Measurements from ENCODE around the gene OGFRL1. TPM values are rescaled to one million over a fixed set of nuclear protein-coding genes. Genes with fewer than 3 reads are reported as not detected.

OGFRL1 gene
- total RNA-seq, 4 donors from 2014 or later: 35.5 to 73.3 (median 65.7) TPM

DNA sequence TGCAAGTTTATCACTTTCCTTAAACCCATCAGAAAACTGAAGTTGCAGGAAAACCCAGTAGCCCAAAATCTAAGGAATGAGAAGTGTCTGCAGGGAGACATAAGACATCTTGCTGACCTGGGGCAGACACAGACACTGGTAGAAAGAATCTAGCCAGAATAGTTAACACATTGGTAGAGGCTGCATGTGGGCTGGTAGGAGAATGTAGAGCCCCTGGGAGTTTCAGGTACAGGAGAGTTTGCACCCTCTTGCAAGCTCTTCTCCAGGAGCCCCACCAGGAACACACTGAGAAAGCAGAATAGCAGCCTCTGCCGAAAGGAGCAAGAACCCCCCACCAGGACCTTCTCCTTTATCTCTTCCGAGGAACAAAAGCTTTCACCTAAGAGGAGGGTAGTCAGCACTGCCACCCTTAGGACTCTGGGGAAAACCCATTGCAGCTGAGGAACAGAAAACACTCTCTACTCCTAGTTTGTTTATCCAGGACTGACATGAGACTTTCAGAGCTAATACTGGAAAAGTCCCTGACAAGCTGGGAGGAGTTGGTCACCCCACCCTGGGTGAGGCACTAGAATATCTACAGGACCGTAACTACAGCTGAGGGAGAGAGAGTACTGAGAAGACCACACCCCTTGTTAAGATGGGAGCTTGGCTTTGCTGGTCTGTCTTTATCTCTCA, 10.5 kb upstream of the OGFRL1 start:
- H3K36me3 ChIP-seq: no peaks in the 10 kb centered on the region

DNA sequence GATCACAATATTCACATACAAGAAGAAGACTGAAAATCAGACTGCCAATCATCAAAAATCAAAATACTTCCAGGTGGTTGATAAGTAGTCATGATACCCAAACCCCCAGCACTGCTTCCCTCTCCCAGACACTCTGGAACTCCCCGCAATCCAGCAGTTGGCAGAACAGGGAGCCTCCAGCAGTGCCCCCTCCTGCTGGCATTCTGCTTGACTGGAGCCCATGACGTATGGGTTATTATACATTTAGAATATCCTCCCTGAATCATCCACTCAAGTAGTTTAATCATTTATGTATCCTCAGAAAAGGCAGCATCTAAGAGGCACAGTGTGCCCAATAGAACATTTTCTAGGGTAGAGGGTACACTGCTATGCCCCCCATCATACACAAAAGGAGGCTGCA, 9.3 kb upstream of the OGFRL1 start:
- DNase-seq (ENCODE audit: low spot score in 2 of 2): no peak
- no peaks in the 10 kb centered on the region for H3K9me3 ChIP-seq
- TF ChIP-seq EP300 (IDR thresholded peaks at IDR 0.05) (no peak), POLR2A (IDR thresholded peaks at IDR 0.05) (no peak), POLR2AphosphoS5 (IDR thresholded peaks at IDR 0.05) (no peak)
- TF ChIP-seq, protein P1, sequence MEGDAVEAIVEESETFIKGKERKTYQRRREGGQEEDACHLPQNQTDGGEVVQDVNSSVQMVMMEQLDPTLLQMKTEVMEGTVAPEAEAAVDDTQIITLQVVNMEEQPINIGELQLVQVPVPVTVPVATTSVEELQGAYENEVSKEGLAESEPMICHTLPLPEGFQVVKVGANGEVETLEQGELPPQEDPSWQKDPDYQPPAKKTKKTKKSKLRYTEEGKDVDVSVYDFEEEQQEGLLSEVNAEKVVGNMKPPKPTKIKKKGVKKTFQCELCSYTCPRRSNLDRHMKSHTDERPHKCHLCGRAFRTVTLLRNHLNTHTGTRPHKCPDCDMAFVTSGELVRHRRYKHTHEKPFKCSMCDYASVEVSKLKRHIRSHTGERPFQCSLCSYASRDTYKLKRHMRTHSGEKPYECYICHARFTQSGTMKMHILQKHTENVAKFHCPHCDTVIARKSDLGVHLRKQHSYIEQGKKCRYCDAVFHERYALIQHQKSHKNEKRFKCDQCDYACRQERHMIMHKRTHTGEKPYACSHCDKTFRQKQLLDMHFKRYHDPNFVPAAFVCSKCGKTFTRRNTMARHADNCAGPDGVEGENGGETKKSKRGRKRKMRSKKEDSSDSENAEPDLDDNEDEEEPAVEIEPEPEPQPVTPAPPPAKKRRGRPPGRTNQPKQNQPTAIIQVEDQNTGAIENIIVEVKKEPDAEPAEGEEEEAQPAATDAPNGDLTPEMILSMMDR (IDR thresholded peaks at IDR 0.05): no peak
- WGBS: 90% methylated on average over 2 of the region's 2 CpGs
- peaks cover 11% of the 10 kb centered on the region for H3K4me1 ChIP-seq
- no peak overlapping the region for H3K4me3 ChIP-seq
- no peaks in the 10 kb centered on the region for H3K36me3 ChIP-seq
- no peak overlapping the region for H3K27ac ChIP-seq
- H3K27me3 ChIP-seq: no peaks in the 10 kb centered on the region

More for the DNA sequence above, 10.5 kb upstream of the OGFRL1 start:
- H3K9me3 ChIP-seq: no peaks in the 10 kb centered on the region
- WGBS: 55% methylated on average over 3 of the region's 3 CpGs
- H3K4me3 ChIP-seq: no peak overlapping the region
- no peak for DNase-seq (ENCODE audit: low spot score in 2 of 2)
- no peaks in the 10 kb centered on the region for H3K27me3 ChIP-seq
- TF ChIP-seq, protein P1 (IDR thresholded peaks at IDR 0.05): no peak
- TF ChIP-seq EP300 (IDR thresholded peaks at IDR 0.05) (no peak), POLR2AphosphoS5 (IDR thresholded peaks at IDR 0.05) (no peak), POLR2A (IDR thresholded peaks at IDR 0.05) (no peak)
- H3K4me1 ChIP-seq: peaks cover 6% of the 10 kb centered on the region
- no peak overlapping the region for H3K27ac ChIP-seq

DNA sequence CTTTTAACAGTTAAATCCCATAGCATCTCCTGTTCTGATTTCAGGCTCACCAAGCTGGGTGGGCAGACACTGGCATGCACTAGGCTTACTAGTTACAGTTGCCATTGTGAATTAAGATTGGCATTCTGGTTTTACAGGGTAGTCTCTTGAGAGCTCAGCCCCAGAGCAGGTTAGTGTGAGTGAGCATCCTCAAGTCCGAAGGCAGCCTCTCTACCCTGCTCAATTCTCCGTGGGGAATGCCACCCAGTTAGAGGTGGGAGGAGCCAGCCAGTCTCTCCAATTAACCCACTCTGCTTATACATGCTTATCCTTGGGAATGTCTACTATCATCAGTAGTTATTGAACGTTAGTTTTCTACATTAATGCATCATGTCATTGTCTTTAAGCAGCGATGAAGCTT, 8.9 kb upstream of the OGFRL1 start:
- H3K36me3 ChIP-seq: no peaks in the 10 kb centered on the region
- H3K27me3 ChIP-seq: no peaks in the 10 kb centered on the region
- H3K4me1 ChIP-seq: peaks cover 16% of the 10 kb centered on the region
- H3K4me3 ChIP-seq: no peak overlapping the region
- 40% methylated on average over 4 of the region's 4 CpGs for WGBS
- DNase-seq (ENCODE audit: low spot score in 2 of 2): no peak
- TF ChIP-seq POLR2AphosphoS5 (IDR thresholded peaks at IDR 0.05): no peak
- TF ChIP-seq, protein P1 (IDR thresholded peaks at IDR 0.05): no peak
- no peak for TF ChIP-seq EP300 (IDR thresholded peaks at IDR 0.05)
- no peak for TF ChIP-seq POLR2A (IDR thresholded peaks at IDR 0.05)
- no peaks in the 10 kb centered on the region for H3K9me3 ChIP-seq
- no peak overlapping the region for H3K27ac ChIP-seq

DNA sequence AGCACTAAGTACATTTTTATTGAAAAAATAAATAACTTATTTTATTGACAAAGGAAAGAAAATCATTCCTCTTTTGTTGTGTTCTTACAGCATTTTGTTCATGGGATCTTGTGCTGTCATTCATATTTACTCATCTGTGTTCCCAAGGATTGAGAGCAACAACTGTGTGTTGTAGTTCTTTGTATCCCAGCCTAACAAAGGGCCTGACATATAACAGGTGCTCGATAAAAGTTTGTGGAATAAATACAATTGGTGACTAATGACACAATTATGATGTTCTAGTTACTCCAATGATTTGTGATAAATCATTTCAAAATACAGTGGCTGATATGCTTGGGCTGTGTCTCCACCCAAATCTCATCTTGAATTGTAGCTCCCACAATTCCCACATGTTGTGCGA, 7.9 kb upstream of the OGFRL1 start:
- no peak for DNase-seq (ENCODE audit: low spot score in 2 of 2)
- WGBS: 83% methylated on average over 2 of the region's 2 CpGs
- Histone ChIP-seq H3K36me3 (no peaks in the 10 kb centered on the region), H3K27me3 (no peaks in the 10 kb centered on the region), H3K27ac (no peak overlapping the region), H3K9me3 (no peaks in the 10 kb centered on the region), H3K4me1 (peaks cover 25% of the 10 kb centered on the region), H3K4me3 (no peak overlapping the region)
- TF ChIP-seq, protein P1 (IDR thresholded peaks at IDR 0.05): no peak
- TF ChIP-seq POLR2A (IDR thresholded peaks at IDR 0.05) (no peak), POLR2AphosphoS5 (IDR thresholded peaks at IDR 0.05) (no peak), EP300 (IDR thresholded peaks at IDR 0.05) (no peak)

DNA sequence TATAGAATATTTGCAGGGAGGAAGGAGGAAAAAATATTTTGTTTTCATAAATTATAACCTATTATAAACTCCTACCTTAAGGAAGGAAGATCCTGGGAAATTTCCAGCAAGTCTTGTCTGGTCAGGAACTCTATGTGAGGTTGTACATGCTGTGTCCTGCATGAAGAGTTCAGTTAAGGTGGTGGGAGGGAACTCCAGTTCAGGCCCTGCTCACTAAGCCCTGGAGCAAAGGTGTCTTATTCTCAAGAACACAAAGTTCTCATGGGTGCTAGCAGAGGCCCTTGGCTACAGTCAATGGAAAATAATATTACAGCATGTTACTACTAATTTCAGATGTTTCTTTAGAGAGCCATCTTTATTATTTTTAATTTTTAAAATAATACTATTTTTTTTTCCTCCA, 3.8 kb upstream of the OGFRL1 start:
- Histone ChIP-seq H3K27me3 (no peaks in the 10 kb centered on the region), H3K36me3 (no peaks in the 10 kb centered on the region), H3K4me3 (no peak overlapping the region), H3K27ac (peak overlapping the region; percentile 92), H3K9me3 (no peaks in the 10 kb centered on the region), H3K4me1 (peaks cover 45% of the 10 kb centered on the region)
- no peak for DNase-seq (ENCODE audit: low spot score in 2 of 2)
- TF ChIP-seq POLR2AphosphoS5 (IDR thresholded peaks at IDR 0.05): peak in 2 of 3 donors; percentile 32 to 61
- no peak for TF ChIP-seq EP300 (IDR thresholded peaks at IDR 0.05)
- TF ChIP-seq, protein P1 (IDR thresholded peaks at IDR 0.05): no peak
- no peak for TF ChIP-seq POLR2A (IDR thresholded peaks at IDR 0.05)

All from suprapubic skin (tissue), 4 donors.